PC-3 (cell line): ENCODE measurements around the gene KRTAP10-7.

Experiments
- CTCF ChIP-seq: fragments of 300-600 bp; sonication (generic); conservative IDR thresholded peaks from 2 replicates; pipeline ENCODE4 v1.5.1; 2017; ENCODE audit warnings: antibody characterized with exemption, low read depth, mild to moderate bottlenecking, low read length
- EZH2 ChIP-seq: fragments of 300-600 bp; sonication (generic); IDR thresholded peaks from one replicate; pipeline ENCODE4 v1.6.1; 2017; ENCODE audit warnings: antibody characterized with exemption, mild to moderate bottlenecking, low read length; ENCODE audit not compliant: unreplicated experiment

GRCh38 chr21:44566403-44566802, 34.0 kb upstream of the KRTAP10-7 start:
- TF ChIP-seq CTCF (no peak), EZH2 (no peak)
